Subcutaneous abdominal adipose tissue (tissue), 5 donors: ENCODE data around the gene HSDL2.
"Not testable (repeated sequence)": the region's sequence is repeated elsewhere in the genome, so short reads cannot be mapped to it uniquely, and the experiment has no call there.

Experiments
- H3K27ac ChIP-seq: one replicate; pipeline ENCODE4 v1.7.0; 2013; ENCODE audit warnings: low read depth, mild to moderate bottlenecking, inconsistent platforms, low read length, moderate library complexity
- H3K27me3 ChIP-seq, 5 donors: one replicate each; pipeline ENCODE4 v1.7.0; 2013; ENCODE audit warnings: low read length in 5 of 5, inconsistent platforms in 1 of 5; ENCODE audit not compliant: control insufficient read depth in 5 of 5, insufficient read depth in 4 of 5
- H3K36me3 ChIP-seq, 5 donors: one replicate each; pipeline ENCODE4 v1.7.0; 2013; ENCODE audit warnings: low read length in 5 of 5; ENCODE audit not compliant: control insufficient read depth in 5 of 5, insufficient read depth in 5 of 5
- H3K4me1 ChIP-seq, 5 donors: one replicate each; pipeline ENCODE4 v1.7.0; 2013; ENCODE audit warnings: low read length in 5 of 5, mild to moderate bottlenecking in 3 of 5, moderate library complexity in 1 of 5; ENCODE audit not compliant: control insufficient read depth in 5 of 5, insufficient read depth in 5 of 5
- H3K4me3 ChIP-seq, 5 donors: one replicate each; pipeline ENCODE4 v1.7.0; 2013; ENCODE audit warnings: low read length in 5 of 5, low read depth in 1 of 5
- H3K9ac ChIP-seq, 5 donors: one replicate each; pipeline ENCODE4 v1.7.0; 2013; ENCODE audit warnings: low read length in 5 of 5, mild to moderate bottlenecking in 4 of 5, moderate library complexity in 3 of 5
- H3K9me3 ChIP-seq, 5 donors: one replicate each; pipeline ENCODE4 v1.7.0; 2013; ENCODE audit warnings: low read length in 5 of 5; ENCODE audit not compliant: control insufficient read depth in 5 of 5
- donor health status: healthy.
- donor health status: healthy.
- donor health status: healthy.
- donor health status: healthy.
- donor health status: healthy.

The HSDL2 gene

GRCh38 chr9:112408819-112409218 lies 28.9 kb downstream of the HSDL2 start:
- Histone ChIP-seq H3K9ac (no peak overlapping the region), H3K4me3 (no peak overlapping the region), H3K27ac (no peak overlapping the region), H3K36me3 (peaks cover 26 to 48% (median 28%) of the 10 kb centered on the region in 5 donors), H3K27me3 (no peaks in the 10 kb centered on the region), H3K9me3 (no peaks in the 10 kb centered on the region), H3K4me1 (peaks cover 0 to 21% (median 3%) of the 10 kb centered on the region in 5 donors)

GRCh38 chr9:112409758-112410157 lies 29.9 kb downstream of the HSDL2 start:
- no peak overlapping the region for H3K9ac ChIP-seq
- H3K36me3 ChIP-seq, result peaks cover 28 to 48% (median 29%) of the 10 kb centered on the region in 5 donors
- no peak overlapping the region for H3K4me3 ChIP-seq

GRCh38 chr9:112411626-112412027 lies 31.7 kb downstream of the HSDL2 start:
- no peak overlapping the region for H3K4me3 ChIP-seq
- H3K27ac ChIP-seq, result peak overlapping the region; percentile 70
- H3K9me3 ChIP-seq, result no peaks in the 10 kb centered on the region
- H3K27me3 ChIP-seq, result no peaks in the 10 kb centered on the region
- peaks cover 24 to 43% (median 30%) of the 10 kb centered on the region in 5 donors for H3K36me3 ChIP-seq
- H3K9ac ChIP-seq, result no peak overlapping the region
- H3K4me1 ChIP-seq, result peaks cover 0 to 19% (median 3%) of the 10 kb centered on the region in 5 donors

More at GRCh38 chr9:112409758-112410157, 29.9 kb downstream of the HSDL2 start:
- Histone ChIP-seq H3K4me1 (peaks cover 0 to 19% (median 3%) of the 10 kb centered on the region in 5 donors), H3K9me3 (no peaks in the 10 kb centered on the region), H3K27me3 (no peaks in the 10 kb centered on the region), H3K27ac (no peak overlapping the region)

- H3K27ac ChIP-seq, H3K9ac ChIP-seq, H3K9me3 ChIP-seq, H3K27me3 ChIP-seq, H3K4me3 ChIP-seq: not testable (repeated sequence)
- Histone ChIP-seq H3K36me3 (peaks cover 9 to 26% (median 17%) of the 10 kb centered on the region in 5 donors), H3K4me1 (peaks cover 0 to 19% (median 3%) of the 10 kb centered on the region in 5 donors)
These were observed 33.8 kb downstream of the HSDL2 start for GRCh38 chr9:112413728-112414127.

GRCh38 chr9:112420208-112420607 lies 40.3 kb downstream of the HSDL2 start:
- no peaks in the 10 kb centered on the region for H3K4me1 ChIP-seq
- no peaks in the 10 kb centered on the region for H3K9me3 ChIP-seq
- H3K36me3 ChIP-seq, result peaks cover 15 to 46% (median 27%) of the 10 kb centered on the region in 5 donors
- no peaks in the 10 kb centered on the region for H3K27me3 ChIP-seq
- no peak overlapping the region for H3K9ac ChIP-seq
- H3K4me3 ChIP-seq, result no peak overlapping the region
- no peak overlapping the region for H3K27ac ChIP-seq

- Histone ChIP-seq H3K4me3 (no peak overlapping the region), H3K27me3 (no peaks in the 10 kb centered on the region)
These were observed 41.9 kb downstream of the HSDL2 start for GRCh38 chr9:112421771-112422222.

GRCh38 chr9:112422417-112423148 lies 42.7 kb downstream of the HSDL2 start:
- Histone ChIP-seq H3K36me3 (peaks cover 11 to 46% (median 25%) of the 10 kb centered on the region in 5 donors), H3K27ac (no peak overlapping the region), H3K27me3 (no peaks in the 10 kb centered on the region)

More at GRCh38 chr9:112421771-112422222, 41.9 kb downstream of the HSDL2 start:
- H3K9ac ChIP-seq, result no peak overlapping the region
- peaks cover 13 to 46% (median 25%) of the 10 kb centered on the region in 5 donors for H3K36me3 ChIP-seq
- no peak overlapping the region for H3K27ac ChIP-seq
- no peaks in the 10 kb centered on the region for H3K4me1 ChIP-seq
- no peaks in the 10 kb centered on the region for H3K9me3 ChIP-seq

GRCh38 chr9:112430006-112430522 lies 50.2 kb downstream of the HSDL2 start:
- Histone ChIP-seq H3K4me1 (peaks cover 0 to 15% (median 12%) of the 10 kb centered on the region in 5 donors), H3K27ac (no peak overlapping the region), H3K9me3 (no peaks in the 10 kb centered on the region), H3K9ac (no peak overlapping the region), H3K27me3 (no peaks in the 10 kb centered on the region), H3K36me3 (peaks cover 5 to 35% (median 13%) of the 10 kb centered on the region in 5 donors), H3K4me3 (no peak overlapping the region)

More at GRCh38 chr9:112422417-112423148, 42.7 kb downstream of the HSDL2 start:
- H3K4me3 ChIP-seq, result no peak overlapping the region
- H3K9me3 ChIP-seq, result no peaks in the 10 kb centered on the region
- H3K4me1 ChIP-seq, result no peaks in the 10 kb centered on the region
- no peak overlapping the region for H3K9ac ChIP-seq

GRCh38 chr9:112433499-112434392 lies 53.8 kb downstream of the HSDL2 start:
- Histone ChIP-seq H3K4me3 (no peak overlapping the region), H3K27ac (no peak overlapping the region), H3K4me1 (peaks cover 0 to 15% (median 12%) of the 10 kb centered on the region in 5 donors), H3K9me3 (no peaks in the 10 kb centered on the region), H3K9ac (no peak overlapping the region), H3K36me3 (peaks cover 5 to 47% (median 16%) of the 10 kb centered on the region in 5 donors), H3K27me3 (no peaks in the 10 kb centered on the region)
